ENCODE data around the gene RFTN2.
"Not testable (repeated sequence)": the region's sequence is repeated elsewhere in the genome, so short reads cannot be mapped to it uniquely, and the experiment has no call there.

RFTN2 gene

DNA sequence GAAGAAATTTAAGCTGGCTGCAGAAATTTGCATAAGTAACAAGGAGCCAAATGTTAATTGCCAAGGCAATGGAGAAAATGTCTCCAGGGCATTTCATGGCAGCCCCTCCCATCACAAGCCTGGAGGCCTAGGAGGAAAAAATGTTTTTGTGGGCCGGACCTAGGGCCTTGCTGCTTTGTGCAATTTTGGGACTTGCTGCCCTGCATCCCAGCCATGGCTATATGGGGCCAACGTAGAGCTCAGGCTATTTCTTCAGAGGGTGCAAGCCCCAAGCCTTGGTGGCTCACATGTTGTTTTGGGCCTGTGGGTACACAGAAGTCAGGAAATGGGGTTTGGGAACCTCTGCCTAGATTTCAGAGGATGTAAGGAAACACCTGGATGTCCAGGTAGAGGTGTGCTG is 101.8 kb downstream of the RFTN2 start:
- Histone ChIP-seq H3K4me1 (ENCODE audit: insufficient read depth, low read length) (peaks cover 10% of the 10 kb centered on the region; the same call in 1 of the 2 replicates), H3K9ac (ENCODE audit: low read depth, low read length) (no peak overlapping the region), H3K9me3 (ENCODE audit: control insufficient read depth, insufficient read depth, low read length) (peaks cover 35% of the 10 kb centered on the region), H3K36me3 (ENCODE audit: insufficient read depth, low read length) (no peaks in the 10 kb centered on the region)

DNA sequence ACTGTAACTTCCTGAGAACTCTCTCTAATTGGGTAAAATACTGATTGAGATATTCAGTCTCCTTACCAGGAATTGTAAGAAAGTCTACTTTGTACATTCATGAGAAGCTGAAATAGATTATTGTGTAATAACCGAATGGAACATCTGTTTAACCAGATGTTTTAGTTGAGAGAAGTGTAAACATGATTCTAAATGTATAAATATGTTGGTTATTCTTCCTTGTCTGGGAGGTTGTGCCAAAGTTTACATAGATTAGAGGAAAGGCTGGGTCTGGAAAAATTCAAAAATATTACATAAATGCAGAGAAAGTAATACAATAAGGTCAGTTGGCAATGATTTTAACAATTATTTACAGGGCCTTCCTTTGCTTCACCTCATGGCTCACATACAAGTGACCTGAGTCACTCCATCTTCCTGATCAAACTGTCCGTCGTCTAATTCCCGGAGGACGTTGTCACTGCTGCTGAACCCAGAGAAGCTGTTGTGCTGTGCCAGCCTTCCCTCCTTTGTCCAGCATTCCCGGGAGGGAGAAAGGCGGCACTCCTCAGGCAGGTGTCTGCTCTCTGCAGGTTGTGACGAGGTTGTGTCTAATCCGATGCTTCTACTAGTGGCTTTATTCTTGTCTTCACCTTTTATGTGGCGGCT is 103.6 kb downstream of the RFTN2 start:
- no peaks in the 10 kb centered on the region for H3K36me3 ChIP-seq (ENCODE audit: insufficient read depth, low read length)
- H3K9me3 ChIP-seq (ENCODE audit: control insufficient read depth, insufficient read depth, low read length) = peaks cover 35% of the 10 kb centered on the region
- H3K9ac ChIP-seq (ENCODE audit: low read depth, low read length) = no peak overlapping the region
- no peaks in the 10 kb centered on the region for H3K4me1 ChIP-seq (ENCODE audit: insufficient read depth, low read length)

DNA sequence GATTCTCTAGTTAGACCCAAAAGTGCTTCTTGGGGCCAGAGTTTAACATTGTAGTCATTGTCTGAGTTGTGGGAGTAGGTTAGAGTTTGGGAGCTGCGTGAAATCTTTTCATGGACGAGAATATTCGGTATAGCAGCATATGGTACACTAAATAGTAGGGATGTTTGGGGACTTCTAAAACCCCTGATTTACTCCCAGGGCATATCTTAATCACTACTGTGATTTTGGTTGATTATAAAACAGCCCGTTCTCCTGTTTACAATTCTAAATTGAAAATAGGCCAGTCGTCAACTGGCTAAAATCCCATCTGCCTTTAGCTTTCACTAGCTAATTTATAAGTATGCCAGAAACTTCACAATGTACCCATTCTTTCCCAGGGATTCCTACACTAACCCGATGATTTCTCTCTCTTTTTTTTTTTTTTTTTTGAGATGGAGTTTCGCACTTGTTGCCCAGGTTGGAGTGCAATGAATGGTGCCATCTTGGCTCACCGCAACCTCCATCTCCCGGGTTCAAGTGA is 115.2 kb downstream of the RFTN2 start:
- H3K9ac ChIP-seq (ENCODE audit: low read depth, low read length) = no peak overlapping the region
- no peaks in the 10 kb centered on the region for H3K9me3 ChIP-seq (ENCODE audit: control insufficient read depth, insufficient read depth, low read length)
- peaks cover 7% of the 10 kb centered on the region; the same call in 1 of the 2 replicates for H3K36me3 ChIP-seq (ENCODE audit: insufficient read depth, low read length)
- H3K4me1 ChIP-seq (ENCODE audit: insufficient read depth, low read length) = no peaks in the 10 kb centered on the region

- Histone ChIP-seq H3K9me3 (ENCODE audit: control insufficient read depth, insufficient read depth, low read length) (no peaks in the 10 kb centered on the region), H3K36me3 (ENCODE audit: insufficient read depth, low read length) (peaks cover 7% of the 10 kb centered on the region; the same call in 1 of the 2 replicates), H3K9ac (ENCODE audit: low read depth, low read length) (no peak overlapping the region), H3K4me1 (ENCODE audit: insufficient read depth, low read length) (no peaks in the 10 kb centered on the region)
These were observed 115.7 kb downstream of the RFTN2 start for GRCh38 chr2:197559681-197560080.

GRCh38 chr2:197558393-197558792 is 117.0 kb downstream of the RFTN2 start:
- peaks cover 7% of the 10 kb centered on the region; the same call in 1 of the 2 replicates for H3K36me3 ChIP-seq (ENCODE audit: insufficient read depth, low read length)
- no peak overlapping the region for H3K9ac ChIP-seq (ENCODE audit: low read depth, low read length)
- H3K4me1 ChIP-seq (ENCODE audit: insufficient read depth, low read length) = no peaks in the 10 kb centered on the region
- H3K9me3 ChIP-seq (ENCODE audit: control insufficient read depth, insufficient read depth, low read length) = no peaks in the 10 kb centered on the region

GRCh38 chr2:197556456-197556855 is 118.9 kb downstream of the RFTN2 start:
- peaks cover 7% of the 10 kb centered on the region; the same call in 1 of the 2 replicates for H3K36me3 ChIP-seq (ENCODE audit: insufficient read depth, low read length)
- H3K9me3 ChIP-seq (ENCODE audit: control insufficient read depth, insufficient read depth, low read length) = no peaks in the 10 kb centered on the region
- H3K4me1 ChIP-seq (ENCODE audit: insufficient read depth, low read length) = no peaks in the 10 kb centered on the region
- no peak overlapping the region for H3K9ac ChIP-seq (ENCODE audit: low read depth, low read length)

DNA sequence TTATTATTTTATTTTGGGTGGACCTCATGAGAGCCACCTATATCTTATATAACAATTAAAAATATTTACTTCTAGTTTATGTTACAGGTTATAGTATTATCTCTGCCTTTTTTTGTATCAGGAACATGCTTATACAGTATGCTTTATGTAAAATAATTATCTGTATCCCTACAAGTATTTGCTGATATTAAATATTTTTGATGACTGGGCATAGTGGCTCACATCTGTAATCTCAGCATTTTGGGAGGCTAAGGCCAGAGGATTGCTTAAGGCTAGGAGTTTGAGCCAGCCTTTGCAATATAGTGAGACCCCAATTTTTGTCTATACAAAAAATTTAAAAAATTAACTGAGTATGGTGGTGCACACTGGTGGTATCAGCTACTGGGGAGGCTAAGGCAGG is 119.9 kb downstream of the RFTN2 start:
- H3K36me3 ChIP-seq (ENCODE audit: insufficient read depth, low read length) = peaks cover 7% of the 10 kb centered on the region; the same call in 1 of the 2 replicates
- H3K4me1 ChIP-seq (ENCODE audit: insufficient read depth, low read length) = no peaks in the 10 kb centered on the region
- H3K9ac ChIP-seq (ENCODE audit: low read depth, low read length) = no peak overlapping the region
- H3K9me3 ChIP-seq (ENCODE audit: control insufficient read depth, insufficient read depth, low read length) = no peaks in the 10 kb centered on the region

- not testable (repeated sequence) for H3K9ac ChIP-seq (ENCODE audit: low read depth, low read length); H3K9me3 ChIP-seq (ENCODE audit: control insufficient read depth, insufficient read depth, low read length); H3K36me3 ChIP-seq (ENCODE audit: insufficient read depth, low read length); H3K4me1 ChIP-seq (ENCODE audit: insufficient read depth, low read length)
These were observed 124.1 kb downstream of the RFTN2 start for GRCh38 chr2:197551260-197551659.

DNA sequence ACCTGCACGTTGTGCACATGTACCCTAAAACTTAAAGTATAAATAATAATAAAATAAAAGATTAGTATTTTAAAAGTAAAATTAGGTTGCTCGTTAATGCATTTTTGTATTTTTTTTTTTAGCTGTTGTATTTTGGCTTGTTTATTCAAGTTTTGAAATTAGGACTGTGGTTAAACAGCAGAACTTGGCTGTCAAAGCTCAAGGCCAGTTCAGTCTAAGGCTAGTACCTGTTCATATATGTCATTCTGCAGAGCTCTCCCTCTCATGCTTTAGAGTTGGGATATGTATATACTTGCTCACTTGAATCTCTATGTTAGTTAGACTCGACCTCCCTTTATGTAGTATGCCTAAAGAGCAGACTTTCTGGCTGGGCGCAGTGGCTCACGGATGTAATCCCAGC is 126.8 kb downstream of the RFTN2 start:
- H3K36me3 ChIP-seq (ENCODE audit: insufficient read depth, low read length) = peaks cover 4% of the 10 kb centered on the region
- no peak overlapping the region for H3K9ac ChIP-seq (ENCODE audit: low read depth, low read length)
- H3K9me3 ChIP-seq (ENCODE audit: control insufficient read depth, insufficient read depth, low read length) = no peaks in the 10 kb centered on the region
- no peaks in the 10 kb centered on the region for H3K4me1 ChIP-seq (ENCODE audit: insufficient read depth, low read length)

DNA sequence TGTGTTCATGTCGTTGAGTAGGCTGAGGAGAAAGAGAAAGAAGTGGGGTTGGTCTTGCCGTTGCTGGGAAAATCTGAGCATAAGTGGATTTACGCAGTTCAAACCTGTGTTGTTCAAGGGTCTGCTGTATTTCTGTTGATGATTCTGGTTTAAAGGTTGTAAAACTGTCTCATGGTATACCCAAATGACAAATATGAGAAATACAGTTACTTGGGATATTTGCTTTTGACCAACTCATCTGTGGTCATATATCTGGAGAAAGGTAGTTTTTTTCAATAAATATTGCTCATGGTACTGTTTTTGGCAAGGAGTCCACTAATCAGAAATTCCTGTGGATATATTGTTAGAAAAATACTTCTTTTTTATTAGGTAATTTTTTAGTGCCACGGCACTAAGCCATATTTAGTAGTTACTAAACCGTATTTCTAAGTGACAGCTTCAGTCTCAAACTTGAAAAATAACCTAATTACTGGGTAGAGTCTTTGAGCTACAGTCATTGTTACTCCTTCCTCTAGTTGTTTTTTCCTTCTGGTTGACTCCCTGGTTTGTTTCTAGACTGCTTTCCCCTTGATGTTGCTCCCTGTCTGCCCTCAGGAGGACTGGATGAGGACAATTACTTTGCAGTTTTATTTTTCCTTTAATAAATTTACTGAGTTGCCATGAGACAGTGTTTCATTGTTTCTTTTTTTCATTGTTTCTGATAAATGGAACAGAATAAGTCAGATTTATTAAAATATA is 128.1 kb downstream of the RFTN2 start:
- peaks cover 4% of the 10 kb centered on the region for H3K36me3 ChIP-seq (ENCODE audit: insufficient read depth, low read length)
- no peaks in the 10 kb centered on the region for H3K4me1 ChIP-seq (ENCODE audit: insufficient read depth, low read length)
- no peak overlapping the region for H3K9ac ChIP-seq (ENCODE audit: low read depth, low read length)
- no peaks in the 10 kb centered on the region for H3K9me3 ChIP-seq (ENCODE audit: control insufficient read depth, insufficient read depth, low read length)

GRCh38 chr2:197543206-197543605 is 132.2 kb downstream of the RFTN2 start:
- Histone ChIP-seq H3K9me3 (ENCODE audit: control insufficient read depth, insufficient read depth, low read length) (no peaks in the 10 kb centered on the region), H3K36me3 (ENCODE audit: insufficient read depth, low read length) (peaks cover 4% of the 10 kb centered on the region), H3K4me1 (ENCODE audit: insufficient read depth, low read length) (no peaks in the 10 kb centered on the region), H3K9ac (ENCODE audit: low read depth, low read length) (no peak overlapping the region)

DNA sequence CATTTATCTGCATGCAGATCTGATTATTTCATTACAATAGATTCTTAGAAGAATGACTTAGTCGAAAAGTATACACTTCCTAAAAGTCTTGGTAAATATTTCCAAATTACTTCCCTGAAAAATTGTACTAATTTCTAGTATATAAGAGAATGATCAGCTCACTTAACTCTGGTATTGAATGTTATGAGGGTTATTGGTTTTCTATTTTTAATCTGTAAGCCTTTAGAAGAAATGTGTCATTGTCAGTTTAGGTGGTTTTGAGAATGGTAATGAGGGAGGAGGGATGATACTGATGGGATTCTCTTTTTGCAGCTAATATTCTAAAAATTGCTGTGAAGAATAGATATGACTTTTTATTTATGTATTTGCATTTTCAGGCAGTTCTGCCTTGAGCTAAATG is 135.7 kb downstream of the RFTN2 start:
- Histone ChIP-seq H3K4me1 (ENCODE audit: insufficient read depth, low read length) (no peaks in the 10 kb centered on the region), H3K9me3 (ENCODE audit: control insufficient read depth, insufficient read depth, low read length) (no peaks in the 10 kb centered on the region), H3K36me3 (ENCODE audit: insufficient read depth, low read length) (peaks cover 1% of the 10 kb centered on the region), H3K9ac (ENCODE audit: low read depth, low read length) (no peak overlapping the region)

DNA sequence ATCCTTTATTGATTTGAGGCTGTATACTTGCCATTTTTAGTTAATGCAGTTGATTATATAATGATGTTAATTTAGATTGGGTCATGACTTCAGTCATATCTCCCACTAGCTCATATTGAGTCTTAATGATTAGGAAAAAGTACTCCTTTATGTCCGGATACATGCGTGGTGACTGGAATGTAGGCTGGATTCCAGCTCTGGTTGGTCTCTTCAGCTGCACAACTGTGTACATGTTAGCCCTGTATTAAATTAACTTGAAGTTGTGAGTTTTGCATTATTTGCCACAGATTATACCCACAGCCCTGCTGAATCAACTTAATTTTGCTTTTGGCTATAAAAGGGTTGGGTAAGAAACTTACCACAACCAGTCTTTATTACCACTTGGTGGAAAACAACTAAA is 137.0 kb downstream of the RFTN2 start:
- Histone ChIP-seq H3K36me3 (ENCODE audit: insufficient read depth, low read length) (no peaks in the 10 kb centered on the region; the same call in none of the 2 replicates), H3K9me3 (ENCODE audit: control insufficient read depth, insufficient read depth, low read length) (no peaks in the 10 kb centered on the region), H3K4me1 (ENCODE audit: insufficient read depth, low read length) (no peaks in the 10 kb centered on the region), H3K9ac (ENCODE audit: low read depth, low read length) (no peak overlapping the region)
